ENCODE results near the gene SNX8.
A peak's percentile ranks its signal among the peaks of the same experiment; 100 is the strongest.
"Not testable (repeated sequence)": the region's sequence is repeated elsewhere in the genome, so short reads cannot be mapped to it uniquely, and the experiment has no call there.

The SNX8 gene

DNA sequence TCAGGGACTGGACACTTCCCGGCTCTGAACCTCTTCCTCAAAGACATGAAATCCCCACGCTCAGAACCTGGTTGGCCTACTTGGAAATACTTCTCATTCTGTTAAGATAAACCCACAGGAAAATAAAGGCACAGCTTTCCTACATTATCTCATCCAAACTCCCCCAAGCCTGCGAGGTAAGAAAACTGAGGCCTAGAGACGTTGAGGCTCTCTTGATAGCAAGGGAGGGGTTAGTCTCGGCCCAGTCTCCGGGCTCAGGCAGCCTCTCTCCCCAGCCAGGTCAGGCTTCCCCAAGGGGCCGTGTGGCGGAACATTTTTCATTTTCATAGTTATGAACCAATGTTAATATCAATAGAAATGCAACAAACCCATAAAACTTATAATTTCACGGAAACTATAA is 35.8 kb upstream of the SNX8 start:
- peaks cover 17% of the 10 kb centered on the region for H3K4me1 Mint-ChIP-seq (ENCODE audit: low read depth)
- H3K4me3 Mint-ChIP-seq: no peak overlapping the region
- no peaks in the 10 kb centered on the region for H3K9me3 Mint-ChIP-seq
- no peak overlapping the region for H3K27ac Mint-ChIP-seq
- H3K36me3 Mint-ChIP-seq (ENCODE audit: low read depth): peaks cover 17% of the 10 kb centered on the region
- no peaks in the 10 kb centered on the region for H3K27me3 Mint-ChIP-seq
- no peak for DNase-seq

DNA sequence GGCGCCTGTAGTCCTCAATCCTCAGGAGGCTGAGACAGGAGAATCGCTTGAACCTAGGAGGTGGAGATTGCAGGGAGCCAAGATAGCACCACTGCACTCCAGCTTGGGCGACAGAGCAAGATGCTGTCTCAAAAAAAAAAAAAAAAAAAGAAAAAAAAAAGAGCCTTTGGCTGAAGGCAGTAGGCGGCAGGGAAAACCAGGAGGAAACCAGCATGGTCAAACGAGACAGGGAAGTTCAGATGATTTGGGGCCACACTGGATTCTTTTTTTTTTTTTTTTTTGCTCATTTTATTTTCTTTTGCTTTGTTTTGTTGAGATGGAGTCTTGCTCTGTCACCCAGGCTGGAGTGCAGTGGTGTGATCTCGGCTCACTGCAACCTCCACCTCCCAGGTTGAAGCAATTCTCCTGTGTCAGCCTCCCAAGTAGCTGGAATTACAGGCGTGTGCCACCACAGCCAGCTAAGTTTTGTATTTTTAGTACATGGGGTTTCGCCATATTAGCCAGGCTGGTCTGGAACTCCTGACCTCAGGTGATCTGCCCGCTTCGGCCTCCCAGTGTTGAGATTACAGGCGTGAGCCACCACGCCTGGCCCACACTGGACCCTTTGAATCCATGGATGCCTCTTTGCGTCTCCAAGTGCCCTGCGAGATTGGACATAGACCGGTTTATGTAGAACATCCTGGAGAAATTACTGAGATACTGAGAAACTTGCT is 33.3 kb upstream of the SNX8 start:
- H3K27me3 Mint-ChIP-seq; H3K36me3 Mint-ChIP-seq (ENCODE audit: low read depth); H3K9me3 Mint-ChIP-seq; H3K4me1 Mint-ChIP-seq (ENCODE audit: low read depth); H3K27ac Mint-ChIP-seq; H3K4me3 Mint-ChIP-seq; DNase-seq: not testable (repeated sequence)

DNA sequence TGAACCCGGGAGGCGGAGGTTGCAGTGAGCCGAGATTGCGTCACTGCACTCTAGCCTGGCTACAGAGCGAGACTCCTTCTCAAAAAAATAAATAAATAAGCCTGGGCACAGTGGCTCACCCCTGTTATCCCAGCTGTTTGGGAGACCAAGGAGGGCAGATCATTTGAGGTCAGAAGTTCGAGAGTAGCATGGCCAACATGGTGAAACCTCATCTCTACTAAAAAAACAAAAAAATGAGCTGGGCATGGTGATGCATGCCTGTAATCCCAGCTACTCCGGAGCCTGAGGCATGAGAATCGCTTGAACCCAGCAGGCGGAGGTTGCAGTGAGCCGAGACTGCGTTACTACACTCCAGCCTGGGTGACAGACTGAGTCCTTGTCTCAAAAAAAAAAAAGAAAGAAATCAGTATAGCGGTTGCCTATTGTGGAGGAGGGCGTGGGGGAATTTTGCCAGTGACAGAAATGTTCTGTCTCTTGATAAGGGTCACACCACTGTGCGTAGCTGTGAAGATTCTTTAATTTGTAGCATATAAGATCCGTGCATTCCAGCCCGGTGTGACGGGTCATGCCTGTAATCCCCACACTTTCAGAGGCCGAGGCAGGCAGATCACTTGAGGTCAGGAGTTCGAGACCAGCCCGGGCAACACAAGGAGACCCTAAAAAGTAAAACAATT is 22.5 kb upstream of the SNX8 start:
- Mint-ChIP-seq H3K9me3 (no peaks in the 10 kb centered on the region), H3K27me3 (no peaks in the 10 kb centered on the region), H3K4me1 (ENCODE audit: low read depth) (no peaks in the 10 kb centered on the region), H3K36me3 (ENCODE audit: low read depth) (no peaks in the 10 kb centered on the region), H3K4me3 (no peak overlapping the region), H3K27ac (no peak overlapping the region)
- no peak for DNase-seq

GRCh38 chr7:2332606-2333231 is 18.5 kb upstream of the SNX8 start:
- H3K27ac Mint-ChIP-seq; DNase-seq; H3K4me1 Mint-ChIP-seq (ENCODE audit: low read depth); H3K36me3 Mint-ChIP-seq (ENCODE audit: low read depth); H3K27me3 Mint-ChIP-seq; H3K9me3 Mint-ChIP-seq; H3K4me3 Mint-ChIP-seq: not testable (repeated sequence)

DNA sequence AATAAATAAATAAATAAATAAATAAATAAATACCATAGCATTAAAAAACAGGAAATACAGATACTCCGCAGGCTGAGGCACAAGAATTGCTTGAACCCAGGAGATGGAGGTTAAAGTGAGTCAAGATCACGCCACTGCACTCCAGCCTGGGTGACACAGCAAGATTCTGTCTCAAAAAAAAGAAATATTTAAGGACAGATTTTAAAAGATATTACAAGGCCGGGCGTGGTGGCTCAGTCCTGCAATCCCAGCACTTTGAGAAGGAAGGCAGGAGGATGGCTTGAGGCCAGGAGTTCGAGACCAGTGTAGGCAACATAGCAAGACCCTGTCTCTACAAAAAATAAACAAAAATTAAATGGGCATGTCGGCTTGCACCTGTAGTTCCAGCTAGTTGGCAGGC is 17.5 kb upstream of the SNX8 start:
- no peaks in the 10 kb centered on the region for H3K9me3 Mint-ChIP-seq
- no peak overlapping the region for H3K4me3 Mint-ChIP-seq
- H3K36me3 Mint-ChIP-seq (ENCODE audit: low read depth): no peaks in the 10 kb centered on the region
- DNase-seq: no peak
- H3K27ac Mint-ChIP-seq: no peak overlapping the region
- H3K27me3 Mint-ChIP-seq: no peaks in the 10 kb centered on the region
- no peaks in the 10 kb centered on the region for H3K4me1 Mint-ChIP-seq (ENCODE audit: low read depth)

GRCh38 chr7:2330493-2330892 is 16.3 kb upstream of the SNX8 start:
- Mint-ChIP-seq H3K9me3 (no peaks in the 10 kb centered on the region), H3K36me3 (ENCODE audit: low read depth) (no peaks in the 10 kb centered on the region), H3K27ac (no peak overlapping the region), H3K4me1 (ENCODE audit: low read depth) (no peaks in the 10 kb centered on the region), H3K27me3 (no peaks in the 10 kb centered on the region), H3K4me3 (no peak overlapping the region)
- no peak for DNase-seq

DNA sequence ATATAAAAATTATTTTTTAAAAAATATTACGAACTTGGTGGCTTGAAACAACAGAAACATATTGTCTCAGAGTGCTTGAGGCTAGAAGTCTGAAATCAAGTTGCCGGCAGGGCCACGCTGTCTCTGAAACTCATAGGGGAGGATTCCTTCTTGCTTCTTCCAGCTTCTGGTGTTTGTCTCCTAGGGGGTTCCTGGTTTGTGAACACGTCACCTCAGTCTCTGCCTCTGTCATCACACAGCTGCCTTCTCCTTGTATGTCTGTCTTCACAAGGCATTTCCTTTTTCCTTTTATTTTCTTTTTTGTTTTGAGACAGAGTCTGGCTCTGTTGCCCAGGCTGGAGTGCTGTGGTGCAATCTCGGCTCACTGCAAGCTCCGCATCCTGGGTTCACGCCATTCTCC is 12.7 kb upstream of the SNX8 start:
- H3K9me3 Mint-ChIP-seq: no peaks in the 10 kb centered on the region
- H3K27me3 Mint-ChIP-seq: no peaks in the 10 kb centered on the region
- no peak for DNase-seq
- no peak overlapping the region for H3K27ac Mint-ChIP-seq
- no peak overlapping the region for H3K4me3 Mint-ChIP-seq
- no peaks in the 10 kb centered on the region for H3K36me3 Mint-ChIP-seq (ENCODE audit: low read depth)
- H3K4me1 Mint-ChIP-seq (ENCODE audit: low read depth): no peaks in the 10 kb centered on the region

GRCh38 chr7:2325162-2325561 is 10.9 kb upstream of the SNX8 start:
- no peak overlapping the region for H3K27ac Mint-ChIP-seq
- no peak overlapping the region for H3K4me3 Mint-ChIP-seq
- no peaks in the 10 kb centered on the region for H3K36me3 Mint-ChIP-seq (ENCODE audit: low read depth)
- H3K9me3 Mint-ChIP-seq: no peaks in the 10 kb centered on the region
- no peak for DNase-seq
- no peaks in the 10 kb centered on the region for H3K4me1 Mint-ChIP-seq (ENCODE audit: low read depth)
- H3K27me3 Mint-ChIP-seq: no peaks in the 10 kb centered on the region

DNA sequence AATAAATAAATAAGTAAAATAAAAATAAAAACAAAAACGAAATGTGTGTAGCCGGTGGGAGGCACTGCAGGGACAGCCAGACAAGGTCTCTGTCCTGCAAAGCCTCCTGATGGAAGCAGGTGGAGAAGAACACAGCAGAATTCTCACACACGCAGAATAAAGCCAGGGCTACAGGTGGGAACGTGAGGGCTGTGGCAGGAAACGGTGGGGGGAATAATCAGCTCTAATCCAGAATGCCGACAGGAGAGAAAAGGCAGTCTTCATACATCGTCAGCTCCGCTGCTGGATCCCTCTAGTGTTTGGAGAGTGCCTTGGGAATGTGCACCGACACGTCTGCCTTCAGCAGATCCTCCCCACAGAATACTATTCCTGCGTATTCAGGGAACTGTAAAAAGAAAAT is 6.8 kb upstream of the SNX8 start:
- H3K36me3 Mint-ChIP-seq (ENCODE audit: low read depth): no peaks in the 10 kb centered on the region
- H3K9me3 Mint-ChIP-seq: no peaks in the 10 kb centered on the region
- no peak for DNase-seq
- no peak overlapping the region for H3K4me3 Mint-ChIP-seq
- H3K27me3 Mint-ChIP-seq: no peaks in the 10 kb centered on the region
- H3K4me1 Mint-ChIP-seq (ENCODE audit: low read depth): no peaks in the 10 kb centered on the region
- H3K27ac Mint-ChIP-seq: no peak overlapping the region

GRCh38 chr7:2317556-2318293 is 3.5 kb upstream of the SNX8 start:
- no peaks in the 10 kb centered on the region for H3K9me3 Mint-ChIP-seq
- no peak overlapping the region for H3K4me3 Mint-ChIP-seq
- H3K4me1 Mint-ChIP-seq (ENCODE audit: low read depth): peaks cover 4% of the 10 kb centered on the region
- H3K36me3 Mint-ChIP-seq (ENCODE audit: low read depth): peaks cover 3% of the 10 kb centered on the region
- H3K27ac Mint-ChIP-seq: no peak overlapping the region
- DNase-seq: no peak
- H3K27me3 Mint-ChIP-seq: no peaks in the 10 kb centered on the region

- H3K4me1 Mint-ChIP-seq (ENCODE audit: low read depth): peaks cover 14% of the 10 kb centered on the region
- no peak overlapping the region for H3K4me3 Mint-ChIP-seq
- no peaks in the 10 kb centered on the region for H3K27me3 Mint-ChIP-seq
- no peak for DNase-seq
- no peak overlapping the region for H3K27ac Mint-ChIP-seq
- peaks cover 9% of the 10 kb centered on the region for H3K36me3 Mint-ChIP-seq (ENCODE audit: low read depth)
- no peaks in the 10 kb centered on the region for H3K9me3 Mint-ChIP-seq
Measured at GRCh38 chr7:2316578-2316977, 2.3 kb upstream of the SNX8 start.

GRCh38 chr7:2315787-2316186 is 1.5 kb upstream of the SNX8 start:
- no peak overlapping the region for H3K27ac Mint-ChIP-seq
- peaks cover 15% of the 10 kb centered on the region for H3K4me1 Mint-ChIP-seq (ENCODE audit: low read depth)
- H3K36me3 Mint-ChIP-seq (ENCODE audit: low read depth): peaks cover 9% of the 10 kb centered on the region
- no peak for DNase-seq
- H3K4me3 Mint-ChIP-seq: no peak overlapping the region
- no peaks in the 10 kb centered on the region for H3K27me3 Mint-ChIP-seq
- no peaks in the 10 kb centered on the region for H3K9me3 Mint-ChIP-seq

DNA sequence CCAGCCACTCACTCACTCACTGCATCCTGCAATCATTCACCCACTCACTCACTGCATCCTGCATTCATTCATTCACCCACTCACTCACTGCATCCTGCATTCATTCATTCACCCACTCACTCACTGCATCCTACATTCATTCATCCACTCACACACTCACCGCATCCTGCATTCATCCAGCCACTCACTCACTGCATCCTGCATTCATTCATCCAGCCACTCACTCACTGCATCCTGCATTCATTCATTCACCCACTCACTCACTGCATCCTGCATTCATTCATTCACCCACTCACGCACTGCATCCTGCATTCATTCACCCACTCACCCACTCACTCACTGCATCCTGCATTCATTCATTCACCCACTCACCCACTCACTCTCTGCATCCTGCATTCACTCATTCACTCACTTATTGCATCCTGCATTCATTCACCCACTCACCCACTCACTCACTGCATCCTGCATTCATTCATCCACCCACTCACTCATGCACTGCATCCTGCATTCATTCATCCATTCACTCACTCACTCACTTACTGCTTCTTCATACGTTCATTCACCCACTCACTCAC is 802 bp upstream of the SNX8 start:
- not testable (repeated sequence) for H3K36me3 Mint-ChIP-seq (ENCODE audit: low read depth); H3K9me3 Mint-ChIP-seq; H3K27me3 Mint-ChIP-seq; DNase-seq; H3K27ac Mint-ChIP-seq; H3K4me3 Mint-ChIP-seq
- H3K4me1 Mint-ChIP-seq (ENCODE audit: low read depth): peaks cover 15% of the 10 kb centered on the region

GRCh38 chr7:2313450-2314208 is 612 bp downstream of the SNX8 start:
- DNase-seq: no peak
- Mint-ChIP-seq H3K36me3 (ENCODE audit: low read depth) (peaks cover 18% of the 10 kb centered on the region), H3K27me3 (no peaks in the 10 kb centered on the region), H3K27ac (peak overlapping the region; percentile 90), H3K9me3 (no peaks in the 10 kb centered on the region), H3K4me1 (ENCODE audit: low read depth) (peaks cover 15% of the 10 kb centered on the region), H3K4me3 (no peak overlapping the region)

Data from activated T-cell treated with anti-CD3 and anti-CD28 coated beads, Interleukin-2, amount 50 U/mL, for 24 hours (primary cell).